ENCODE measurements around the gene ZSCAN30.

Gene ZSCAN30

DNA sequence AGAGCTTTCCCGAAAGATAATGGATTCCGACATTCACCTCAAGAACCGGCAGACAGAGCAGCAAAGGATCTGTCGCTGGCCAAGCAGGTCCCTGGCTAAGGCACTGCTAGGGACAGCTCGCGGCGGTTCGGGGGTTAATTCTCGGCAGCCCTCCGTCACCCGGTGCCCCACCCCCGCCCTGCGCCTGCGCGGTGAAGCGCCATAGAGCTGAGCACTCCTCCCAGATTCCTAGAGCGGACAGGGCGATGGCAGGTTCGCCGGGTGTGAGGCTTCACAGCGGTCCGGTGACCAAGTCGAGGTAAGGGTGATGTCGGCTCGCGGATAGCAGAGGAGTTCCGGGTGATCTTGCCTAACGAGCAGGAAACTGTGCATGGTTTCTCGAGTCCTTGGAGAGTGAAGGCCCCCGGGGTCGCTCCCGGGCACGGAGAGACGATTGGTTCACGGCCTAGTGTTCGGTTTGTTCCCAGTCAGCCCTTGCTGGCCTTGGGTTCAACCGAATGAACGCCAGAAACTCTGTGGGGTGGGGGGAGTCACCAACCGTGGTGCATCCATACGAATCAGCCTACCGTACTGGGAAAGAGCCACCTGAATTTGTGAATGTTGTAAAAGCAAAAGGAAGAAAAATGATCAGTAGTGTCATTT, at the start of gene ZSCAN30:
ZSCAN30 (minus strand) TSS at position 136 of the 642 bp plus-strand sequence. CDS start 25,877 bp downstream, outside the sequence.
- FAIRE-seq, result no peak

DNA sequence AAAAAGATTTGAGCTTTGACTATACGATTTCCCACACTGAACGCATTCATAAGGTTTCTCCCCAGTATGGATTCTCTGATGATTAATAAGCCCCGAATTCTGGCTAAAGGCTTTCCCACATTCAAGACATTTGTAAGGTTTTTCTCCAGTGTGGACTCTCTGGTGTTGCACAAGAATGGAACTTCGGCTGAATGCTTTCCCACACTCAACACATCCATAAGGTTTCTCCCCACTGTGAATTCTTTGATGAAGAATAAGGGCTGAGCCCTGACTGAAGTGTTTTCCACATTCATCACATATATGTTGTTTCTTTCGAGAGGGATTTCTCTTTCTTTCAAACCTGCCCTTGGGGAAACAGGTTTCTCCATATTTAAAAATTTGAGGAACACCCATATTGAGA, 47.3 kb upstream of the ZSCAN30 start:
- FAIRE-seq, result no peak

DNA sequence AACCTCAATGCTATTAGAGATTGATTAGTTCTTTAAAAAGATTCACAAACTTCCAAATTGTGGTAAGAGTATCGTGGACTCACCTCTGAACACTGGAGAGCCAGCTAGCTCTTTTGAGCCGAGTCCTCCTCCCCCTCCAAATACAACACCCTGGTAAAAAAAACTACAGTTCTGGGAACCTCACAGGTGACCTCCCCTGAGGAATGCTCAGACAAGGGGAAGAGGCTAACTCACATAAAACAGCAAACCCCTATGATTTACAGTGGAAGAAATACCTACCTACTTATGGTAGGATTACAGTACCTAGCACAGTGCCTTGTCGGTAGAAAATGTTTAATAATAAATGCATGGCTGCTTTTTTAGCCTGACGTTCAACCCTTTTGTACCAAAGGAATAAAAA, 45.8 kb upstream of the ZSCAN30 start:
- no peak for FAIRE-seq

DNA sequence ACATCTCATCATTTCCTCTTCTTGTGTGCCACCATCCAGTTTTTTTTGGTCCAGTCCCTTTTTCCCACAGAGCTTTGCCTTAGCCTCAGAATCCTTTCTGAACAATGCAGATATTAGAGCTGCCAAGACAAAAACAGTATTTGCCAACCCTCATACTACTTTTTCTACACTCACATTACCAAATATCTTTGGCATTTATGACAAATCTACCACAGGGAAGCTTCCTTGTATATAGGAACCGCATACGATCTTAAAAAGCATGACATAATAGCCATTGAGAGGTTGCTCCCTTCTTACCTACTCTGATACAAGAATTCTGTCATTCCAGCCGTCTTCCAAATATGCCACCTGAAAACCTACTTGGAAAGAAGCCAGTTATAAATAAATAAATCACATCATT, 44.8 kb upstream of the ZSCAN30 start:
- FAIRE-seq, result no peak

GRCh38 chr18:35334212-35334611, 44.2 kb upstream of the ZSCAN30 start:
- FAIRE-seq, result no peak

DNA sequence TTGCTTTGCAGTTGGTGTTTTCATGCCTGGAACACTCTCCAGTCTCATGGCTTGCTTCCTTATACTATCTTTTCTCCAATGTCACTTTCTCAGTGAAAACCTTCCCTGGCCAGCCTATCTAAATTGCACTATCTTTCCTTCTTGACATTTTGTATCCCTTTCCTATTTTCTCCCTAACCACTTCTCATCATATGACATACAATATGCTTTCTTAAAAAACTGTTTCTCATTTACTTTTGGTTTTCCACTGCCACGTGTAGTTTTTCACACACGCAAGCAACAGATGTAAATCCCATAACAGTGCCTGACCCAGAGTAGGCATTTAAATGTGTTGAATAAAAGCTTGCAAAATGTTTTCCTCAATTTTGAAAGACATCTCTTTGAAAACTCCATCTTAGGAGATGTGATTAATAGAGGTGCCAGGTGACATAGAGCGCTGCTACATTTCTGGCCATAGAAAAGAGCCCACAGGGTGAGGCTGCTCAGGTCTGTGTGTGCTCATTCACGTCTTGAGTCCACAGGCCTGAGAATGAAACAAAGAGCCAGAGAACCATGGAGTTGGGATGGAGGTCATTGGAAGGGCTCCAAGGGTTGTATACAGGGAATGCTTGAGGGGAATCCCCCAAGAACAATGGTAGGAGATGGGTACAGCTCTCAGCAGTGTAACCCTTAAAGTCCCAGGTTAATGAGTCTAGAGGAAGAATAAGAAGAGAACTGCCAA, 41.5 kb upstream of the ZSCAN30 start:
- FAIRE-seq, result no peak

GRCh38 chr18:35328868-35329267, 38.8 kb upstream of the ZSCAN30 start:
- FAIRE-seq, result no peak

GRCh38 chr18:35326695-35327387, 36.8 kb upstream of the ZSCAN30 start:
- FAIRE-seq, result no peak

- no peak for FAIRE-seq
Measured at GRCh38 chr18:35324926-35325655, 35.1 kb upstream of the ZSCAN30 start.

DNA sequence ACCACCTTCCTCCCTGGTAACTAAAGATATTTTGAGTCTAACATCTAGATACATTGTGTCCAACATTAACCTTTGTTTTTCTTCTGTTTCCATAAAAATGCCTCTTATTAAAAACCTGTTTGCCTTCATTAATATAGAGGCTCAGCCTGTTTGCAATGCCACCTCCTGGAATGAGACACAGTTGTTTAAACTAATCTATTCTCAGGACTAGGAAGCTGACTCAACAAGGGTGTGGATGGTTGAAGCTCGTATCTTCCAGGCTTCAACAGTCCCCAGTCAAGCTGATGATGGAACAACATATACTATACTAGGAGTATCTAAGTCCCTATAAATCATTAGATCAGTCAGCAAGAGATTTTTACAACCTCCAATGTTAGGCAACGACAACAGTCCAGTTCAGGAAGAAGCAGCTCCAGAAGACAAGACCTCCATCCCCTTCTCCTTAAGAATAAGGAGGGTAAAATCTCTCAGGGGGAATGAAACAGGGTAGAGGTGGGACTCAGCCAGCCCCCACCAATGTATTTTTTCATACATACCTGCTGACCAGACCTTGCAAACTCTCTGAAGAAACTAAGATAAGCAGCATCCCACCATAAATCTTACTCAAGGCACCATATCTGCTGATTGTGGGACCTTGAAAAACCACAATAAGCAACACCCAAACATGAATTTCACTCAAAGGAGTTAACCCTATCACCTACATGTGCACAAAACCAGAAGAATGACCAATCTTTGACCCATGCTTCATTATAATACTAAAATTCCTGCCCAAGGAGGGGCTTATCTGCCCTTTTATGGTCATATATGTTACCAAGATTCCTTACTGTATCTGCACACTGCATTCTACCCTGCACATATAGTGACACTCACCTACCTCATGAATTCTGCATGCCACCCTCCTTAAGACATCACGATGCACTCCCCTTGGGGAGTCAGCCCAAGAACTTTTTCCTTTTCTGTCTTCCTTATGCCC, 32.7 kb upstream of the ZSCAN30 start:
- no peak for FAIRE-seq

GRCh38 chr18:35311496-35311895, 21.5 kb upstream of the ZSCAN30 start:
- no peak for FAIRE-seq

DNA sequence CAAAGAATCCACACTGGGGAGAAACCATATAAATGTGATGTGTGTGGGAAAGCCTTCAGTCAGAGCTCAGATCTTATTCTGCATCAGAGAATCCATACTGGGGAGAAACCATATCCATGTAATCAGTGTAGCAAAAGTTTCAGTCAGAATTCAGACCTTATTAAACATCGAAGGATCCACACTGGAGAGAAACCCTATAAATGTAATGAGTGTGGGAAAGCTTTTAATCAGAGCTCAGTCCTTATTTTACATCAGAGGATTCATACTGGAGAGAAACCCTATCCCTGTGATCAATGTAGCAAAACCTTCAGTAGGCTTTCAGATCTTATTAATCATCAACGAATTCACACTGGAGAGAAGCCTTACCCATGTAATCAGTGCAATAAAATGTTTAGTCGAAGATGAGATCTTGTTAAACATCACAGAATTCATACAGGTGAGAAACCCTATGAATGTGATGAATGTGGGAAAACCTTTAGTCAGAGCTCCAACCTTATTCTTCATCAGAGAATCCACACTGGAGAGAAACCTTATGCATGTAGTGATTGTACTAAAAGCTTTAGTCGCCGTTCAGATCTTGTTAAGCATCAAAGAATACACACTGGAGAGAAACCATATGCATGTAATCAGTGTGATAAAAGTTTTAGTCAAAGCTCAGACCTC, 16.7 kb upstream of the ZSCAN30 start:
- no peak for FAIRE-seq

- FAIRE-seq, result no peak
Measured at GRCh38 chr18:35303610-35304009, 13.6 kb upstream of the ZSCAN30 start.

GRCh38 chr18:35296060-35296459, 6.0 kb upstream of the ZSCAN30 start:
- no peak for FAIRE-seq

DNA sequence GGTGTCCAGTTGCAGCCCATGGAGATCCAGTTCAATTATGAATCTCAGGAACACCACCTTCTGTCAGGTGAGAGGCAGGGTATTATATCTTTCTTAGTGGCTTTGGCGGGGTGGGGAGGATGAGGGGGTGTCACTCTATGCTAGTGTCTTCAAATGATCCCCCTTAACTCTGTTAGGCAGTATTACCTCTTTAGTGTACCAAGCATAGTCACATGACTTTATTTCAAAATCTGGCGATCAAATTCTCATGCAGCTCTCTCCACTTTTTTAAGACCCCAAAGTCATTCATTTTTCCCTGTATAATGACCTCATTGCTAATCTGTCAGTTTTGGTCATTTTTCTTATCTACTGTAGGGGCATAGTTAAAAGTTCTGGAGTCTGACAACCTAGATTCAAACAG, 1.1 kb upstream of the ZSCAN30 start:
- FAIRE-seq, result no peak

DNA sequence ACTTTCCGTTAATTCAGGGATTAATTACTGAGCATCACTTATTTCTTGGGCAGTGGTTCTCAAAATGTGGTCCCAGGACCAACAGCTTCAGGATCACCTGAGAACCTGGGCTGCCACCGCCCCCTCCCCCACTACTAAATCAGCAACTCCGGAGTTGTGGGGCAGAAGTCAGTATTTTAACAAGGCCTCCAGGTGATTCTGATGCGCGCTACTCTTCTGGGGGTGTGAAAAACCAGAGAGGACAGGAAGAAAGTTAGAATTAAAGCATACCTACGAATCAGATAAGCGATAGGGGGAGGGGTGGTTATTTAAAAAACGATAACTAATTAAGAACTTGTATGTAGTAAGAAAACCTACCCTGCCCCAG, 319 bp downstream of the ZSCAN30 start:
- FAIRE-seq, result no peak

DNA sequence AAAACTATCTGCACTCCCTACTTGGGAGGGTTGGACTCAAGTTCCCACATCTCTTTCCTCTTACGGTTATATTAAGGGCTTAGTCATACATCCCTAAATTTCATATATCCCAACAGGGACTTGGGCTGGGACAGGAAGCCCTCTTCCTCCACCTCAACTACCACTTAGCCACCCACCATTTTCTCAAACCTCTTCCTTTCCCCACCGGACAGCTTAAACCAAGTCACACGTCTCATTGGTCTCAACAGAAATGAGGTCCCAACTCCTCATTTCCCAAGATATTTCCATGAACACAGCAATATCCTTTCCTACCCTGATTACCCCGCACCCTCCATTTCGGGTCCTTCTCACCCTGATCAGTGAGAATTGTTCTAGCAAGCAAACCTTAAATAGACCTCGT, 736 bp downstream of the ZSCAN30 start:
- no peak for FAIRE-seq

- FAIRE-seq, result no peak
Measured at GRCh38 chr18:35284841-35285240, 5.2 kb downstream of the ZSCAN30 start.

GRCh38 chr18:35283923-35284794, 5.9 kb downstream of the ZSCAN30 start:
- no peak for FAIRE-seq

DNA sequence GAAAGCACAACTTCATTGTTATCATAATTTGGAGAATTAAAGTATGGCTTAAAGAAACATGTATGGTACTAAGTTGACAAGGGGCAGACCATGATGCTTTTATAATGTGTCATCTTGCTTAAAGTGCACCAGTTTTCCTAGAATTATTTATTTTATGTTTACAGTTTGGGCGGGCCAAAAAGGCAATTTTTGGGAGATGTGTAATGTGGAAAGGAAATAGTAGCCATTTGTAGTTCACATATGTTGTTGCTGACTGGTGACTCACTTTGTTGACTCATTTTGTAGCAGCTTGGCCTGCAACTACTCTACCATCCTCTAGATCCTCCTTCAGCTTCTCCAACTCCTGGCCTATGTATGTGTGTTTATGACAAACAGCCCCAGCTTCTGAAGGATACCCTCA, 7.7 kb downstream of the ZSCAN30 start:
- no peak for FAIRE-seq

GRCh38 chr18:35278969-35279368, 11.1 kb downstream of the ZSCAN30 start:
- FAIRE-seq, result no peak
